C4-2B (cell line): Measurements from ENCODE around the gene MRPL18.

Experiments used
- H3K27ac ChIP-seq: fragments of 450-650 bp; 2 replicates; pipeline ENCODE4 v1.5.1; 2017
- ZFX ChIP-seq: fragments of 450-650 bp; IDR thresholded peaks from 2 replicates; pipeline ENCODE4 v1.6.1; 2017
- TF ChIP-seq, protein P1 (sequence below): fragments of 450-650 bp; conservative IDR thresholded peaks from 2 replicates; pipeline ENCODE4 v1.5.1; 2017; ENCODE audit warnings: mild to moderate bottlenecking

MRPL18 gene

DNA sequence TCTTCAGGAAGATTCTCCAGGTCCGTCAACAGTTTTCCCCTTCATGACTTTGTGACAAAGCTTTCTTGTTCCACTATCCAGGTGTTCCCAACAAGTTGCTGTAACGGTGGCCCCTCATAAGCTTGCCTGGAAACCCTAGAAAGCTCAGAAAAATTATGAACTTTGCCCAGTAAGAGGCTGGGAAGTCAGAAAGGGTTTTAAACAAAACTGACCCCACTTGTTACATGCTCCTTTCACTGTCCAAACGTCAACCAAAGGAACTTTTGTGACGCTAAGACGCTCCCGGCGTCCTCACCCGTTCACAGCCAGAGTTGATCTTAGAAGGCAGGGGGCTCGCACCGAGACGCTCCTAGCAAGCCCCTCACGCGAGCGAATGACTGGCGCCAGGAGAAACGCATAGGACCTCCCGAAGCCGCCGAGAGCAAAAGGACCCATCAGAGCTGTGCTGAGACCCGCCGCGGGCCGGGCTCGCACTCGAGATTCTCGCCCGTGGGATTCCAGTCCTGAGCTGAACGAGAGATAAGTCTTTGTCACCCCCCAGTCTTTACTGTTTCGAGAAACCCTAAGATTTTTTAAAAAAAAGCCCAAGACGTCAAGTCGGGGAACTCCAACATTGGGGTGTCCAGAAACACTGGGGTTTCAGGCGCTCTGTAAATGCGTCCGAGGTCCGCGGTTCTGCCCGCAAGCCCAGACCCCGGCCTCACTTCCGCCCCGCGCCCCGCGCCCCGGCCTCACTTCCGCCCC, 29.0 kb upstream of the MRPL18 start:
- TF ChIP-seq, protein P1, sequence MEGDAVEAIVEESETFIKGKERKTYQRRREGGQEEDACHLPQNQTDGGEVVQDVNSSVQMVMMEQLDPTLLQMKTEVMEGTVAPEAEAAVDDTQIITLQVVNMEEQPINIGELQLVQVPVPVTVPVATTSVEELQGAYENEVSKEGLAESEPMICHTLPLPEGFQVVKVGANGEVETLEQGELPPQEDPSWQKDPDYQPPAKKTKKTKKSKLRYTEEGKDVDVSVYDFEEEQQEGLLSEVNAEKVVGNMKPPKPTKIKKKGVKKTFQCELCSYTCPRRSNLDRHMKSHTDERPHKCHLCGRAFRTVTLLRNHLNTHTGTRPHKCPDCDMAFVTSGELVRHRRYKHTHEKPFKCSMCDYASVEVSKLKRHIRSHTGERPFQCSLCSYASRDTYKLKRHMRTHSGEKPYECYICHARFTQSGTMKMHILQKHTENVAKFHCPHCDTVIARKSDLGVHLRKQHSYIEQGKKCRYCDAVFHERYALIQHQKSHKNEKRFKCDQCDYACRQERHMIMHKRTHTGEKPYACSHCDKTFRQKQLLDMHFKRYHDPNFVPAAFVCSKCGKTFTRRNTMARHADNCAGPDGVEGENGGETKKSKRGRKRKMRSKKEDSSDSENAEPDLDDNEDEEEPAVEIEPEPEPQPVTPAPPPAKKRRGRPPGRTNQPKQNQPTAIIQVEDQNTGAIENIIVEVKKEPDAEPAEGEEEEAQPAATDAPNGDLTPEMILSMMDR = no peak
- TF ChIP-seq ZFX = no peak

DNA sequence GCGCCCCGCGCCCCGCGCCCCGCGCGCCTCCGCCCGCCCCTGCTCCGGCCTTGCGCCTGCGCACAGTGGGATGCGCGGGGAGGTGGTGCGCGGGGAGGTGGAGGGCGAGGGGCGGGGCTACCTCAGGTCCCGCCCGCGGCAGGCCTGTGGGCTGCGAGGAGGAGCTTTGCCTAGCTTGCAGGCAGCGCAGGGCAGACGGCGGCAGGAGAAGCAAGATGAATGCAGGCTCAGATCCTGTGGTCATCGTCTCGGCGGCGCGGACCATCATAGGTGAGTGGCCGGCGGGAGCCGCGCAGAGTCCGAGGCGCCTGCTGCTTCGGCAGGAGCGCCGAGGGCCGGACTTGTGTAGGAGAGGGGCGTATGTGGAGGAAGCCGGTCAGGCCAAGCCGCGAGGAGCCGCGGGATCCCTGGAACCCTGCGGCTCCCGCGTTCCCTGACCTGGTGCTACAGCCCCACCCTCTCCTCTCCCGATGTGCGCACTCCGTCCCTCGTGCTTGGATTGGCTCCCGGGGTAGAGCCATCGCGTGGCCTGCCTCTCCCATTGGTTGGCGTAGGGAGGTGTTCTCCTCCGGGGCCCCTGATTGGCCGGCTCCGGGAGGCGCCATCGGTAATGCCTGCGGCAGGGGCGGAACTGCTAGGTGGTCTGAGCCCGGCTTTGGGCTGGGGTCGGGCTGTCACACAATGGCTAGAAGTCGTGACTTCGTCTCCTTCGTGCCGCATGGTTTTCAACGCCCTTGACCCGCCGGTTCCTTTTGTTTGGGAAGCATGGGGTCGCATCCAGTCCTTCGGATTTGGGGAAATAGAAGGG, 28.2 kb upstream of the MRPL18 start, which contains the start of gene ACAT2:
TSS of gene ACAT2 (plus strand) at position 173 of the 808 bp plus-strand sequence. CDS start at position 216, 43 bp downstream.
- 0 out of 2 replicates have a peak, but pooled peaks have one; percentile 13 for TF ChIP-seq ZFX
- TF ChIP-seq, protein P1 = no peak
- peak within 1 kb of the TSS; percentile 87 for H3K27ac ChIP-seq

More for the DNA sequence above, 29.0 kb upstream of the MRPL18 start:
- H3K27ac ChIP-seq = peak overlapping the region; percentile 87

DNA sequence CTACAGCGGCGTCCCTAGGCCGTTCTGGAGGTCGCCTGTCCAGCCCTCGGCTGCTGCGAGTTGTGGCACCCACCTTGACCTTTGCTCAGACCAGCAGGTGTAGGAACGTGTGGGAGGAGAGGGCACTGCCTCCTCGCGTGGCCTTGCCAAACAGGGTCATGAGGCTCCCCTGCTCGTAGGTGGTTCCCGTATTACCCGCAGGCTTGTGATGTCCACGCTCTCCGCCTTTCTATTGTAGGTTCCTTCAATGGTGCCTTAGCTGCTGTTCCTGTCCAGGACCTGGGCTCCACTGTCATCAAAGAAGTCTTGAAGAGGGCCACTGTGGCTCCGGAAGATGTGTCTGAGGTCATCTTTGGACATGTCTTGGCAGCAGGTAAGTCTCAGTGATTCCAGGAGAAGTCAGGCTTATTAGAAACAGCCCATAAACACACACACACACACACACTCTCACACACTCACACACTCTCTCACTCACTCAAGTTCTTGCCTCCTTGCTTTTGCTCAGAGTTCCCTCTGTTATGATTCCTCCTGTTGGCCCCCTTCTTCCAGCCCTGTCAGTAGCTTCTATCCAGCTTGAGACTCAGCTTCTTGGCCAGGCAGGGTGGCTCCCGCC, 27.5 kb upstream of the MRPL18 start:
- H3K27ac ChIP-seq = peak overlapping the region; percentile 87
- TF ChIP-seq, protein P1 = no peak
- TF ChIP-seq ZFX = no peak

DNA sequence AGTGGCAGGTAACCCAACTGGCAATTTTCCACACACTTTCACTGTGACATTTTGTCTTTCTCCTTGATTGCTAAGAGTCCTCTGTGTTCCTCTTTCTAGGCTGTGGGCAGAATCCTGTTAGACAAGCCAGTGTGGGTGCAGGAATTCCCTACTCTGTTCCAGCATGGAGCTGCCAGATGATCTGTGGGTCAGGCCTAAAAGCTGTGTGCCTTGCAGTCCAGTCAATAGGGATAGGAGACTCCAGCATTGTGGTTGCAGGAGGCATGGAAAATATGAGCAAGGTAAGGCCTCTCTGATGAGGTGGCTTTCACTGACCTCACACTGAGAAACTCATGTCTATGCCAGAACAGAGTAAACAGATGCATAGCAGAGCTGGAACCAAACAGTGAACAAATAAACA, 23.4 kb upstream of the MRPL18 start:
- no peak overlapping the region for H3K27ac ChIP-seq
- TF ChIP-seq ZFX = no peak
- TF ChIP-seq, protein P1 = no peak

DNA sequence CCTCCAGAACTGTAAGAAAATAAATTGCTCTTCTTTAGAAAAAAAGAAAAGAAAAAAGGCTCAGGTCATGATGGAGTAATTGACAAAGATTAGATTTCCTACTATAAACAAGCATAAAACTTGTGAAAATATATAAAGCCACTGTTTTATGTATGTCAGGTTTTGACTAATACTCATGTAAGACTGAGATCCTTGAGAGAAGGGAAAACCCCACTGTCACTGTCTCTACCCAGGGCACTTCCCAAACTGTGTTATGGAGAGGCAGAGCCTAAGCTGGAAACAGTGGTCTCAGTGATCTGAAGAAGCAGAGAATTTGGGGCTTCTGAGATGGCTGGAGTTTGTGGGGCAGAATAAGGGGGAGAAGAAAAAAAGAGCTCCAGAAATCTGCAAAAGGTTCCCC, 20.8 kb upstream of the MRPL18 start:
- no peak overlapping the region for H3K27ac ChIP-seq
- no peak for TF ChIP-seq ZFX
- TF ChIP-seq, protein P1 = no peak

DNA sequence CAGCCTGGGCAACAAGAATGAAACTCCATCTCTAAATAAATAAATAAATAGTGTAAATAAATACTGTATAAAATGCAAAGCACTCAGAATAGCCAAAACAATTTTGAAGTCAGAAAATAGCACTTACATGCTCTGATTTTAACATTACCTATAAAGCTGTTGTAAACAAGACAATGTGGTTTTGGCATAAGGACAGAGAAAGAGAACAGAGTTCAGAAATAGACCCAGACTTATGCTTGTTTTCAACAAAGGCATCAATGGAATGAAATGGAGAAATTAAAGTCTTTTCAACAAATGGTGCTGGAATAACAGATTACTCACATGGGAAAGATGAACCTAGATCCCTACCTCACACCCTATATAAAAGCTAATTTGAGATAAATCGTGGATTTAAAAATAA, 18.1 kb upstream of the MRPL18 start:
- no peak overlapping the region for H3K27ac ChIP-seq
- TF ChIP-seq ZFX = no peak
- TF ChIP-seq, protein P1 = no peak
